Glutamatergic neuron (in vitro differentiated cells): ENCODE data around the gene TRRAP. TPM values are rescaled to one million over a fixed set of nuclear protein-coding genes. Genes with fewer than 3 reads are reported as not detected.

Experiments
- DNase-seq: peaks from one replicate; pipeline ENCODE4 v3.0.0; 2022
- H3K27ac Mint-ChIP-seq: one replicate; pipeline ENCODE4 v1.8.0; 2020; ENCODE audit warnings: mild to moderate bottlenecking, mixed read lengths, inconsistent platforms; ENCODE audit not compliant: unreplicated experiment
- H3K27me3 Mint-ChIP-seq: one replicate; pipeline ENCODE4 v1.8.0; 2020; ENCODE audit warnings: mild to moderate bottlenecking, moderate library complexity, mixed read lengths, inconsistent platforms; ENCODE audit not compliant: unreplicated experiment
- H3K36me3 Mint-ChIP-seq: one replicate; pipeline ENCODE4 v1.8.0; 2020; ENCODE audit warnings: mild to moderate bottlenecking, mixed read lengths, inconsistent platforms; ENCODE audit not compliant: unreplicated experiment
- H3K4me1 Mint-ChIP-seq: one replicate; pipeline ENCODE4 v1.8.0; 2020; ENCODE audit warnings: mild to moderate bottlenecking, low read depth, mixed read lengths, inconsistent platforms; ENCODE audit not compliant: unreplicated experiment
- H3K4me3 Mint-ChIP-seq: one replicate; pipeline ENCODE4 v1.8.0; 2020; ENCODE audit warnings: mild to moderate bottlenecking, mixed read lengths, inconsistent platforms; ENCODE audit not compliant: unreplicated experiment
- H3K9me3 Mint-ChIP-seq: one replicate; pipeline ENCODE4 v1.8.0; 2020; ENCODE audit warnings: mild to moderate bottlenecking, moderate library complexity, mixed read lengths, inconsistent platforms; ENCODE audit not compliant: unreplicated experiment
- total RNA-seq: library from RNA; stranded (reverse); fragmentation: NEBNext Ultra II Directional; extraction: Animal tissue kit (Norgen Biotek cat#: 25700); gene quantifications from one replicate; pipeline ENCODE4 v1.2.1, GENCODE V29; 2021; ENCODE audit not compliant: unreplicated experiment
- TF ChIP-seq, protein P1 (sequence below): fragments of 200-600 bp; sonication (generic); IDR thresholded peaks from one replicate; pipeline ENCODE4 v1.5.0; 2021; ENCODE audit not compliant: partially characterized antibody, unreplicated experiment

TRRAP gene
- total RNA-seq, 1 donor from 2014 or later: 68.7 TPM

DNA sequence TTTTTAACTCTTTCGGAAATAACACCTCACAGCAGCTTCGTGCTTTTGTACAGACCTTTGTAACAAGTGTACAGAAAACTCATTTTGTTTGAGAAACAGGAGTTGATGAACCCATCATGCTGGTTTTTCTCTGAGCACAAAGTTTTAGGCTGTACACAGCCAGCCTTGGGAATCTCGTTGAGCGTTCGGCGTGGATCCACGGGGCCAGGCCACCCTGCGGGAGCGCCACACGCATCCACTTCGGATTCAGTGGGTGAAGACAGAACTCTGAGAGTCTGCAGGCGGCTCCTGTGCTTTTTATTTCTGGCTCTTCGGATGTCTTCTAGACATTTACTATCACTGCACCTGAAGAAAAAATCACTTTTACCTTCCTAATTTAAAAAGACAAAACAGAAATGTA lies 134.4 kb downstream of the TRRAP start:
- Mint-ChIP-seq H3K36me3 (peaks cover 5% of the 10 kb centered on the region), H3K27ac (no peak overlapping the region), H3K4me3 (no peak overlapping the region), H3K9me3 (peaks cover 3% of the 10 kb centered on the region), H3K4me1 (no peaks in the 10 kb centered on the region), H3K27me3 (peaks cover 2% of the 10 kb centered on the region)
- no peak for DNase-seq
- TF ChIP-seq, protein P1, sequence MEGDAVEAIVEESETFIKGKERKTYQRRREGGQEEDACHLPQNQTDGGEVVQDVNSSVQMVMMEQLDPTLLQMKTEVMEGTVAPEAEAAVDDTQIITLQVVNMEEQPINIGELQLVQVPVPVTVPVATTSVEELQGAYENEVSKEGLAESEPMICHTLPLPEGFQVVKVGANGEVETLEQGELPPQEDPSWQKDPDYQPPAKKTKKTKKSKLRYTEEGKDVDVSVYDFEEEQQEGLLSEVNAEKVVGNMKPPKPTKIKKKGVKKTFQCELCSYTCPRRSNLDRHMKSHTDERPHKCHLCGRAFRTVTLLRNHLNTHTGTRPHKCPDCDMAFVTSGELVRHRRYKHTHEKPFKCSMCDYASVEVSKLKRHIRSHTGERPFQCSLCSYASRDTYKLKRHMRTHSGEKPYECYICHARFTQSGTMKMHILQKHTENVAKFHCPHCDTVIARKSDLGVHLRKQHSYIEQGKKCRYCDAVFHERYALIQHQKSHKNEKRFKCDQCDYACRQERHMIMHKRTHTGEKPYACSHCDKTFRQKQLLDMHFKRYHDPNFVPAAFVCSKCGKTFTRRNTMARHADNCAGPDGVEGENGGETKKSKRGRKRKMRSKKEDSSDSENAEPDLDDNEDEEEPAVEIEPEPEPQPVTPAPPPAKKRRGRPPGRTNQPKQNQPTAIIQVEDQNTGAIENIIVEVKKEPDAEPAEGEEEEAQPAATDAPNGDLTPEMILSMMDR: no peak

DNA sequence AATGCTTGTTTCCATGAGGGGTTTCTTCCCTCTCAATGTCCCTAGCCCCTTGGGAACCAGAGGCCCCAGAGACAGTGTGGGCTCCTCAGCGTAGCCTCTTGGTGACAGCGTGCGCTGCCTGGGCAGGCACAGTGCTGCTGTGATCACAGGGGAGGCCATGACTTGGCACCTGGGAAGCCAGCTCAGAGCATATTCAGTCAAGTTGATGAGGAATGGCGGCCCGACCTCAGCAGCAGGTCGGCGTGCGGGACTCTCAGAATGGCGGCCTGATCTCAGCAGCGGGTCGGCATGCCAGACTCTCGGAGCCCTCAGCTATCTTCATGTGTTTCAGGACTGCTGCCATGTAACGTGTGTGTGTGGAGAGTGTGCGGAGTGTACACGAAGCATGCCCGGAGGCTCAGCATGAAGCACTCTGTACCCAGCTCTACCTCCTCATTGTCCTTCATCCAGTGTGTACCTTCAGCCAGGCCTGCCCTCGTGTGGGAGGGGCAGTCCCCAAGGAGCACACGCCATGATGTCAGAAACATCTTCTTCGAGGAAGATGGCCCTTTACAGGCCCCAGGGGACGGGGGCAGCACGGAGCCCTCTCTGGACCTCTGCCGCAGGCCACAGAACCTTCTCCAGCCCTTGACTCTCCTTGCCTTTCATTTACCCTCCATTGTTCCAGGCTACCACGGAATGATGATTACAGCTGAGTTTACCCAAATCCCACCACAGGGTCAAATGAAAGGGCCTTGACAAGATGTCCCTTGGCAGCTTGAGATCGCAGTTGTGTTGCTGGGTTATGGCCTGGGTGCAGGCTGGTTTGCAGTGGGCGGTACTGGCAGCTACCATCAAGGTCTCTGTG lies 135.2 kb downstream of the TRRAP start:
- DNase-seq: no peak
- Mint-ChIP-seq H3K27ac (no peak overlapping the region), H3K9me3 (peaks cover 3% of the 10 kb centered on the region), H3K36me3 (peaks cover 5% of the 10 kb centered on the region), H3K4me3 (no peak overlapping the region), H3K27me3 (peaks cover 2% of the 10 kb centered on the region), H3K4me1 (no peaks in the 10 kb centered on the region)
- TF ChIP-seq, protein P1: no peak

DNA sequence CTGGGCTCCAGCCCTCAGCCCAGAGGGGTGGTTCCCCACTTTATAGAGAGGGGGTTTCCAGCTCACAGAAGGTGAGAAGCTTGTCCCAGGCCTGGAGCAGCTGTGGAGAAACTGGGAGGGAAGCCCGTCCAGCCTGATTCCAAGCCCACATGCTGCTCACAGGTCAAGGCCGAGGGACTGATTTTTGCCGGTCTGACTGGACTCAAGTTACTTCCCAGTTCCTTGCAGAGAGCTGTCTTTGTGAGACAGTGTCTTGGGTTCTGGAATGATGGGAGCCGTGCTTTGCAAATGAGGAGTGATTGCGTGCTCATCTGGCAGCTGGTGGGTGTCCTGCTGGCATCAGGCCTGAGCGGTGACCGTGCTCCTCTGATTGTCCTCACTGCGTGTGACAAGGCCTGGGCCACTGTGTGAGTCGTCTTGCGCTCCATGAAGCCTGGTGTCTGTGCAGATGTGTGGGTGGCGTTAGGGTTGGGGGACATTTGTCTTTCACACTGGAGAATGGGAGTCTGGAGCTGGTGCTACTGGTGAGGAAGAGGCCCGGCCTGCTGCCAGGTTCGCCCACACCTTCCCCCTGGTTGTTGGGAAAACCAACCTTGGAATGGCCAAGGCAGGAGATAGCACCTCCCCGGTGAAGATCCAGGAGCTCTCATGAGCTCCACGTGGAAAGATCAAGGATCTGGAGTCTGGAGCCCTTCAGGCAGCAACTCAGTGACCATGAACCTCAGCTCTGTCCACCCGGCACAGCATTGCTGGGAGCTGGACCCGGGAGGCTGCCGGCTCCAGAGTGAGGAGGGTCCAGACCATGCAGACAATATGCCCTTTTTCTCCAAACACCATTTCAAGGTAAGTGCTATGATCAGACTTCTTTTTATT lies 136.0 kb downstream of the TRRAP start:
- peaks cover 5% of the 10 kb centered on the region for H3K36me3 Mint-ChIP-seq
- H3K27me3 Mint-ChIP-seq: peaks cover 2% of the 10 kb centered on the region
- no peak overlapping the region for H3K27ac Mint-ChIP-seq
- H3K4me3 Mint-ChIP-seq: no peak overlapping the region
- no peak for DNase-seq
- no peaks in the 10 kb centered on the region for H3K4me1 Mint-ChIP-seq
- TF ChIP-seq, protein P1: no peak
- peaks cover 5% of the 10 kb centered on the region for H3K9me3 Mint-ChIP-seq

DNA sequence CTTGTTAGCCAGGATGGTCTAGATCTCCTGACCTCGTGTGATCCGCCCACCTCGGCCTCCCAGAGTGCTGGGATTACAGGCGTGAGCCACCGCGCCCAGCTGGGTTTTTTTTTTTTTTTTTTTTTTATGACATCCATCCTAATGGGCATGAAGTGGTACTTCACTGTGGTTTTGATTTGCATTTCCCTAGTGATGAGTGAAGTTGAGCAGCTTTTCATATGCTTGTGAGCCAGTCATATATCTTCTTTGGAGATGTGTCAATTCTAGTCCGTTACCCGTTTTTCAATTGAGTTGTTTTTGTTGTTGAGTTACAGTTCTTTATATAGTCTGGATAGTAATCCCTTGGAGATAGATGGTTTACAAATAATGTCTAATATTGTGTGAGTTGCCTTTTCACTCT lies 137.9 kb downstream of the TRRAP start:
- peaks cover 11% of the 10 kb centered on the region for H3K36me3 Mint-ChIP-seq
- H3K4me1 Mint-ChIP-seq: no peaks in the 10 kb centered on the region
- H3K9me3 Mint-ChIP-seq: peaks cover 5% of the 10 kb centered on the region
- no peak overlapping the region for H3K27ac Mint-ChIP-seq
- H3K27me3 Mint-ChIP-seq: no peaks in the 10 kb centered on the region
- no peak overlapping the region for H3K4me3 Mint-ChIP-seq
- DNase-seq: no peak
- TF ChIP-seq, protein P1: no peak
